HCT116 (cell line): ENCODE measurements around the gene WDR27.

Experiments
- EZH2 ChIP-seq: fragments of 200-600 bp; sonication (generic); IDR thresholded peaks from 2 replicates; pipeline ENCODE4 v1.6.1; 2017; ENCODE audit warnings: antibody characterized with exemption, mixed run types
- EZH2phosphoT487 ChIP-seq: fragments of 200-600 bp; IDR thresholded peaks from 2 replicates; pipeline ENCODE4 v1.6.1; 2018; ENCODE audit warnings: antibody characterized with exemption, borderline replicate concordance
- POLR2A ChIP-seq: IDR thresholded peaks from 2 replicates; pipeline ENCODE4 v1.7.0; 2011; ENCODE audit warnings: borderline replicate concordance; ENCODE audit not compliant: insufficient read depth, insufficient read length; ENCODE audit errors: extremely low read depth
- POLR2AphosphoS5 ChIP-seq: IDR thresholded peaks from 2 replicates; pipeline ENCODE4 v1.6.1; 2011; ENCODE audit warnings: mild to moderate bottlenecking, low read depth, low read length, moderate library complexity
- ZFX ChIP-seq: fragments of 450-650 bp; IDR thresholded peaks from 2 replicates; pipeline ENCODE4 v1.6.1; 2017
- TF ChIP-seq, protein P1 (sequence below), 3 experiments: fragments of 200-600 bp in 1 of 3; sonication (generic) in 1 of 3; IDR thresholded peaks in 2 of 3; conservative IDR thresholded peaks in 1 of 3; 2 replicates each; pipeline ENCODE4 v1.5.1; 2012 to 2017; ENCODE audit warnings: low read depth in 2 of 3, low read length in 2 of 3, antibody characterized with exemption in 1 of 3, borderline replicate concordance in 1 of 3, control low read depth in 1 of 3, mild to moderate bottlenecking in 1 of 3, mixed read lengths in 1 of 3, mixed run types in 1 of 3, moderate library complexity in 1 of 3; ENCODE audit not compliant: insufficient read depth in 1 of 3
- TF ChIP-seq, protein P2 (sequence below): IDR thresholded peaks from 2 replicates; pipeline ENCODE4 v1.6.1; 2012

DNA sequence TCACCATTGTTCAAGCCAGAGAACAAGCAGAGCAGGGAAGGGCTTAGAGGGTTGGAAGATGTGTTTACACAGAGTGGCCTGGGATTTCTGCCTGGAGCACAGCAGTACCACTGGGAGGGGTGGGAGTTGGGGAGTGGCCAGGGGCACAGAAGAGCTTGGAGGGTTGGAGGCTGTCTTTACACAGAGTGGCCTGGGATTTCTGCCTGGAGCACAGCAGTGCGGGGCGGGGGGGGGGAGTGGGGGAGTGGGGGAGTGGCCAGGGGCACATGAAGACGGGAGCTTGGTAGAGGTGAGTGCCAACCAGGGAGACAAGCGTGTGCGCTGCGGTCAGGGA is 50.9 kb downstream of the WDR27 start:
- TF ChIP-seq, protein P1, sequence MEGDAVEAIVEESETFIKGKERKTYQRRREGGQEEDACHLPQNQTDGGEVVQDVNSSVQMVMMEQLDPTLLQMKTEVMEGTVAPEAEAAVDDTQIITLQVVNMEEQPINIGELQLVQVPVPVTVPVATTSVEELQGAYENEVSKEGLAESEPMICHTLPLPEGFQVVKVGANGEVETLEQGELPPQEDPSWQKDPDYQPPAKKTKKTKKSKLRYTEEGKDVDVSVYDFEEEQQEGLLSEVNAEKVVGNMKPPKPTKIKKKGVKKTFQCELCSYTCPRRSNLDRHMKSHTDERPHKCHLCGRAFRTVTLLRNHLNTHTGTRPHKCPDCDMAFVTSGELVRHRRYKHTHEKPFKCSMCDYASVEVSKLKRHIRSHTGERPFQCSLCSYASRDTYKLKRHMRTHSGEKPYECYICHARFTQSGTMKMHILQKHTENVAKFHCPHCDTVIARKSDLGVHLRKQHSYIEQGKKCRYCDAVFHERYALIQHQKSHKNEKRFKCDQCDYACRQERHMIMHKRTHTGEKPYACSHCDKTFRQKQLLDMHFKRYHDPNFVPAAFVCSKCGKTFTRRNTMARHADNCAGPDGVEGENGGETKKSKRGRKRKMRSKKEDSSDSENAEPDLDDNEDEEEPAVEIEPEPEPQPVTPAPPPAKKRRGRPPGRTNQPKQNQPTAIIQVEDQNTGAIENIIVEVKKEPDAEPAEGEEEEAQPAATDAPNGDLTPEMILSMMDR (IDR thresholded peaks at IDR 0.05 in 2 of 3, conservative IDR thresholded peaks at IDR 0.05 in 1 of 3; ENCODE audit: borderline replicate concordance in 1 of 3, insufficient read depth in 1 of 3, low read depth in 2 of 3, low read length in 2 of 3) = no peak
- TF ChIP-seq POLR2A (no peak), EZH2 (no peak), EZH2phosphoT487 (no peak), POLR2AphosphoS5 (no peak), ZFX (no peak)
- TF ChIP-seq, protein P2, sequence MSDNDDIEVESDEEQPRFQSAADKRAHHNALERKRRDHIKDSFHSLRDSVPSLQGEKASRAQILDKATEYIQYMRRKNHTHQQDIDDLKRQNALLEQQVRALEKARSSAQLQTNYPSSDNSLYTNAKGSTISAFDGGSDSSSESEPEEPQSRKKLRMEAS = no peak
